MV-4-11 (cell line): Measurements from ENCODE around the gene HSPA14.
"Not testable (repeated sequence)": the region's sequence is repeated elsewhere in the genome, so short reads cannot be mapped to it uniquely, and the experiment has no call there.

Source experiments
- DNase-seq: peaks from one replicate; lab custom pipeline; 2025; lab: John Stamatoyannopoulos, UW

HSPA14 gene

DNA sequence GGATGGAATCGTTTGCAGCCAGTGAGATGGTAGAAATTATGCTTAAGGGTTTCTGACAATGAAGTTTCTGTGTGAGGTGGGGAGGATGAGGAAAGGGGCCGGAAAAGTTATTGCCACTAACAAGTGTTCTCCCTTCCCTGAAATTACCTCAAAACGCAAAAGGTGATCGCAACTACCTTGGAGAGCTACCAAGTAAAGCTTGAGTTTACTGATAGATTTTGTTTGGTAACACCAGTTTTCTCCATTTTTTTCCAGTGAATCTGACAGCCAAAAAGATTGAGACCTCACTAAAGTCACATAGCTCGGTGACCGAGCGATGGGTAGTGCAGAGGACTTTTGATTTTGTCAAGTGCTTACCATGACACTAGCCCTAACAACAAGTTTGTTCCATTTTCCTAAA lies 42.1 kb downstream of the HSPA14 start:
- DNase-seq: no peak

DNA sequence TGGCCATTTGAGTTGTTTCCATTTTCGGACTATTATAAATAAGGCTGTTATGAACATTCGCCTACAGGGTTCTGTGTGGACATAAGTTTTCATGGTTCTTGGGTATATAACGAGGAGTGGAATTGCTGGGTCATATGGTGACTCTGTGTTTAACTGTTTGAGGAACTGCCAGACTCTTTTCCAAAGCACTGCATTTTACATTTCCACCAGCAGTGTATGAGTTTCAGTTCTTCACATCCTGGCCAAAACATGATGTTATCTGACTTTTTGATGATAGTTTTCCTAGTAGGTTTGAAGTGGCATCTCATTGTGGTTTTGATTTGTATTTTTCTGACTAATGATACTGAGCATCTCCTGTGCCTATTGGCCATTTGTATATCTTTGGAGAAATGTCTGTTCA lies 46.0 kb downstream of the HSPA14 start:
- DNase-seq: peak; percentile 62

DNA sequence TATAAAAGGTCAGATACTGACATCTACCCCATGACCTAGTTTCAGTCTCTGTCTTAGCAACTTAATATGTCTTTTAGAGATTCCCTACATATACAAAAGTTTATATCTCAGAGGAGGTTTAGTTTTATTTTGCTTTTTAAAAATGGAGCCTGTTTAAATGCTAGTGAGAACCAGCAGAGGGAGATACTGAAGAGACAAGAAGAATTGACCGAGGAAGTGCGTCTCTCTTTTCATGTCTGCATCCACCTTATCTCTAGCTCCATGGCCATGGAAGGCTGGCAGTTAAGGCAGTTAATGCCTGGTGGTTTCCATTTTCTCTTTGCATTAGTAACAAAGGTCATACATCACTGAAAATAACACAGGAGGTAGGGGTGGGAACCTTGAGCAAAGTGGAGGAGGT lies 51.2 kb downstream of the HSPA14 start:
- DNase-seq: peak; percentile 22

DNA sequence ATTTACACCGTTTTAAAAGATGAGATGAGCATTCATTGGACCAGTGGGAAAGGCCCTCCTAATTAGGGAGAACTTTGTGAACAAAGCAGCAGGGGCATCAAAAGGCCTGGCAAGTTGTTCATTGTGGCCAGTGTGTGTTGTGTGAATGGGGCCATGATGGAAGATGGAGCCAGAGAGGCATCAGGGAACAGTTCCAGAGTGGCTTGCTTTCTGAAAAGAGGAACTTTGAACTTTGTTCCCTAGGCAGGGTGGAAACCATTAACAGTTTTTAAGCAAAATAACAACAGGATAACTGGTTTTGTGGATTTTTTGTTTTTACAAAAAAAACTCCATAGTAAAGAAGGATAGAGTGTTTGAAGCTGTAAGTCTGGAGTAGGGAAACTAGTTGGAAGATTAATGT lies 53.0 kb downstream of the HSPA14 start:
- DNase-seq: no peak

DNA sequence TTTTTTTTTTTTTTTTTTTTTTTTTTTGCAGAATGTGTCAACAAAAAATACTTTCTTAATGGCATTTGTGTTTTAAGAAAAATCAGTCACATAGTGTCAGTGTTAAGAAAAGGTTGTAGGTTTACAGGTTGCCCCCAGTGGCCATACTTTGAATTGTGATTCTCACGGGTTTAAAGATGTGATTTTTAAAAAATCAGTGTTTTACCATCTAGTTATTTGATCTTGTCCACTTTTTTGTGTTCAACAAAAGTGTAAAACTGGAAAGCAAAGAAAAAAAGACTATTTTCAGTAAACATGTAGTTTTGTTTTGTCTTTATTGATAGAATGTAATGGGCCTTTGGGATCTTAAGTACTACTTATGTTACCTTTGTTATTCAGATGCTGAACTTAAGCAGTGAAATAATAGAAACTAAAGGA lies 66.2 kb downstream of the HSPA14 start:
- peak; percentile 15 for DNase-seq

DNA sequence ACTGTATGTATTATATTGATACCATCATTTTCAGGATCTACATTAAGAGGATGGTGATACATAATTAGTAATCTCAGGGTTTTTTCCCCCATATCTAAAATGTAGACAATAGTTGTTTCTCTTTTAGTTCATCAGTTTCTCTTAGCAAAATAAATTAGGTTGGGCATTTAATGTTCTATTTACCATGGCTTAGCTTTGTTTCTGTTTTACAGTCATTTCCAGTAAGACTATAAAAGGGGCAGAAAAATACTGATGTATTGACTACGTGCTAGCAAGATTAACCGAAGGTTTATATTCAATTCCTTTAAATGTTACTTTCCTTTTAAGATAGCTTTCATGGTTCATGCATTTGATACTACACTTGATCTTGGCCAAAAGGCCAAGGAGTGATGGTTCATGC lies 66.8 kb downstream of the HSPA14 start:
- no peak for DNase-seq

DNA sequence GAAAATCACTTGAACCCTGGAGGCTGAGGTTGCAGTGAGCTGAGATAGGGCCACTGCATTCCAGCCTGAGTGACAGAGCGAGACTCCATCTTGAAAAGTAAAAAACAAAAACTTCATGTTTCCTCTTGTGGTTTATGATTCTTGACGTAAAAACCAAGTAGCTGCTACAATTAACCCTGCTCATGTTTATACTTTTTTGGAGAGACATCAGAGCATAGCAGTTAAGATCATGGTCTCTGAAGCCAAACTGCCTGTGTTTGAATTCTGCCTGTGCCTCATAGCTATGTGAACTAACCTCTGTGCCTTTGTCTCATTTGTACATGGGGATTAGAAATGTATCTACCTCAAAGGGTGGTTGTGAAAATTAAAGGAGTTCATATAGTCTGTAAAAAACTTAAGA lies 67.8 kb downstream of the HSPA14 start:
- no peak for DNase-seq

DNA sequence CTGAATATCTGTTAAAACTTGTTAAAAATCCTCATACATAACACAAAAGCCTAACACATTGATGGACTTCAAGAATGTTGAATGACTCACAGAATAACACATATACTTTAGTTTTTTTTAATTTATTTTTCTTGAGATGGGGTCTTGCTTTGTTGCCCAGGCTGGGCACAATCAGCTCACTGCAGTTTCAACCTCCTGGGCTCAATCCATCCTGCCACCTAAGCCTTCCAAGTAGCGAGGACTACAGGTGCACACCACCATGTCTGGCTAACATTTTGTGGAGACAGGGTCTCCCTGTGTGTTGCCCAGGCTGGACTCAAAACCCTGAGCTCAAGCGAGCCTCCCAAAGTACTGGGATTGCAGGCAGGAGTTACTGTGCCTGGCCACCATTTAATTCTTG lies 68.7 kb downstream of the HSPA14 start:
- no peak for DNase-seq

DNA sequence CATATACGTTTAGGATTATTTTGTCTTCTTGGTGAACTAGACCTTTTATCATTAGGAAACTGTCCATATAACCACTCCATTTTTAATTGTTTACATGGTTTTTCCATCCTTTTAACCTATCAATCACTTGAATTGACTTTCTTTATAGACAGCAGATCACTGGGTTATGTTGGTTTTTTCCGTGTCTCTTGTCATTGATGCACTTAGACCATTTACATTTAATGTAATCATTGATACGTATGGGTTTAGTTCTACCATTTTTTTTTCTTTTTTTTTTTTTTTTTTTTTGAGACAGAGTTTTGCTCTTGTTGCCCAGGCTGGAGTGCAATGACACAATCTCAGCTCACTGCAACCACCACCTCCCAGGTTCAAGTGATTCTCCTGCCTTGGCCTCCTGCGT lies 69.5 kb downstream of the HSPA14 start:
- not testable (repeated sequence) for DNase-seq

DNA sequence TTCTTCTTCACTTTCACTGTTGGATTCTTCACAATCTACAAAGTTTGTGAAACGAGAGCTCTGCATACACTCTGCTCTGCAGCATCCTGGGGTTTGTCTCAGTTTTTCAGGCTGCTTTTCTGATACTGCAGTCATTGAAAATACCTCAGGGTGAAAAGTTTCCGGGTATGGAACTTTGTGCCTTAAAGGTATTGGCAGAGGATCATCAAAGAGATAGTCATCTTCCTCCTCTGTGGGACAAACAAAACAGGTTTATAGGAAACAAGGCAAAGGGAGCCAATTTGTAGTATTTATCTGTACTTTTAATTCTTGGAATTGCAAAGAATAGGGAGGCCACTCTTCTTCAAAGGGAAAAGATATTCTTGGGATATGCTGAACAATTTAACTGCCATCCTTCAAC lies 71.0 kb downstream of the HSPA14 start:
- DNase-seq: no peak

DNA sequence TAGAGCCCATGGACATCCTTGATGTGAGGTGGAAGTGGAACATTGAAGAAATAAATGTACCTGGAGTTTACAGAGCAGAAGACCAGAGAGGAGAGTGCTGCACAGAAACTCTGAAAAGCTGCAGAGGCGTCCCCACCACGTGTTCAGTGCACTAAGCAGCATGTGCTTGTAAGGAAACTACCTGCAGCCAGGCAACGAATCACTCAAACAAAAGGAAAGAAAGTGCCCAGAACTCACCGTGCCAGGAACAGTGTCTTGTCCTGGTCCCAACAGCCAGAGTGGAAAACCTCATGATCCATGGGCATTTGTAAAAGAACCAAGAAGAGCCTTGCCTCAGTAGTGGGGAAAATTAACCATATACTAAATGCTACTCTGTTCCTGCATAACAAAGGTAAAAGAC lies 72.8 kb downstream of the HSPA14 start:
- no peak for DNase-seq

DNA sequence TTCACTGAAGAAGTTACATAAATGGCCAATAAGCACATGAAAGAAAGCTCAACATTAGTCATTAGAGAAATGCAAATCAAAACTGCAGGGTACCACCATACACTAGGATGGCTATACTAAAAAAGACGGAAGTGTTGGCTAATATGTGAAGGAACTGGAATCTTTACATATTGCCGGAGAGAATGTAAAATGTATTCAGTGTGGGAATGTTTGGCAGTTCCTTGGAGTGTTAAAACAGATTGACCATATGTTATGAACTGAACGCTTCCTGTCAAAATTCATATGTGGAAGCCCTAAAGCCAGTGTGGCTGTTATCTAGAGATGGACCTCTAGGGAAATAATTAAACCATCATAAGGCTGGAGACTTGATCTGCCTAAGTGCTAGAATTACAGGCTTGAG lies 73.7 kb downstream of the HSPA14 start:
- no peak for DNase-seq

DNA sequence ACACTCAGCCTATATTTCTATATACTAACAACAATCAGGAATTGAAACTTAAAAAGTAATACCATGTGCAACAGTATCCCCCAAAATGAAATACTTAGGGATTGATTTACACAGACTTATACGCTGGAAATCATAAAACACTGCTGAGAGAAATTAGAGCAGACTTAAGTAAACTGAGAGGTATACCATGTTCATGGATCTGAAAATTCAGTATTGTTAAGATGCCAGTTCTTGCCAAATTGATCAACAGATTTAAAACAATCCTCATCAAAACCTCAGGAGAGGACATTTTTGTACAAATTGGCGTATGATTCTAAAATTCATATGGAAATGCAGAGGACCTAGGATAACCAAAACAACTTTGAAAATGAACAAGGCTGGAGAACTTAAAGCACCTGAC lies 78.5 kb downstream of the HSPA14 start:
- DNase-seq: no peak

DNA sequence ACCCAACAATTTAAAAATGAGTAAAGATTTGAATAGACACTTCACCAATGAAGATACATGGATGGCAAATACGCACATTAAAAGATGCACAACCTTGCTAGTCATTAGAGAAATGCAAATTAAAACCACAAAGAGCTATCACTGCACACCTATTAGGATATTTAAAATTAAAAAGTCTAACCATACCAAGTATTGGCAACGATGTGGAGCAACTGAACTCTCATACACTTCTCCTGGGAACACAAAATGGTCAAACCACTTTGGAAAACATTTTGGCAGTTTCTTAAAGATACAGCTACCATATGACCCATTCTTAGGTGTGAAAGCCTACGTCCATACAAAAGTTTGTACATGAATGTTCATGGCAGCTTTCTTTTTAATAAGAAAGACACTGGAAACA lies 79.7 kb downstream of the HSPA14 start:
- DNase-seq: no peak

DNA sequence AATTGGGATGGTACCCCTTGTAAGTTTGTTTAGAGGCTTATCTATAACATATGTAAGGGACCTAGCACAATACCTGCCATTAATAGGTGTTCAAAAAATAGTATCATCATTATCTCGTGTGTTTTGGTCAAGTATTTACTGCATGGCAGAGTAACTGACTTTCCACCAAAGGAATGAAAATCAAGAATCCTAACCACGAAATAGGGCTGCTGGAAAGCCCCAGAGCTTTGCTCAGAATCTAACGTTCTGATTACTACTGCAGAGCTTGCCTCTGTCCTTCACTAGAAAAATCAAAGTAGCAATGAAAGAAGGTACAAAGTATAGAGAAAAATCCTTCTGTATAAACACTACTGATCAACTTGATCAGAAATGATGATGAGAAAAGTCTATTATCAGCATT lies 80.9 kb downstream of the HSPA14 start:
- no peak for DNase-seq
